HepG2 (cell line): Measurements from ENCODE around the gene GATD1. TPM values are rescaled to one million over a fixed set of nuclear protein-coding genes. Genes with fewer than 3 reads are reported as not detected.

Experiments
- ARNT2 ChIP-seq: sonication (generic); formaldehyde crosslinking; IDR thresholded peaks from 2 replicates; pipeline ENCODE4 v1.8.0; 2022; ENCODE audit warnings: mild to moderate bottlenecking, low read depth, missing genetic modification reagents, moderate library complexity
- DPF2 ChIP-seq: sonication (generic); formaldehyde crosslinking; IDR thresholded peaks from 2 replicates; pipeline ENCODE4 v1.4.0; 2020; ENCODE audit warnings: mild to moderate bottlenecking, low read depth, missing genetic modification reagents, borderline replicate concordance
- HNF4A ChIP-seq: sonication (generic); formaldehyde crosslinking; IDR thresholded peaks from 2 replicates; pipeline ENCODE4 v1.4.0; 2020; ENCODE audit warnings: missing genetic modification reagents
- KMT2B ChIP-seq: IDR thresholded peaks from 2 replicates; pipeline ENCODE4 v1.6.1; 2016; ENCODE audit warnings: missing genetic modification reagents, missing compliant biosample characterization
- PHF8 ChIP-seq: sonication (generic); formaldehyde crosslinking; IDR thresholded peaks from 2 replicates; pipeline ENCODE4 v1.5.0; 2020; ENCODE audit warnings: missing genetic modification reagents
- POLR2AphosphoS2 ChIP-seq: IDR thresholded peaks from 2 replicates; pipeline ENCODE4 v1.6.1; 2011; ENCODE audit warnings: low read depth, low read length, improper control_type of control experiment
- SMAD1 ChIP-seq: sonication (generic); formaldehyde crosslinking; IDR thresholded peaks from 2 replicates; pipeline ENCODE4 v1.4.0; 2020; ENCODE audit warnings: missing genetic modification reagents, low read depth, mild to moderate bottlenecking, borderline replicate concordance
- ZNF263 ChIP-seq: sonication (generic); formaldehyde crosslinking; IDR thresholded peaks from 2 replicates; pipeline ENCODE4 v1.4.0; 2020; ENCODE audit warnings: missing genetic modification reagents
- ZNF460 ChIP-seq: sonication (generic); formaldehyde crosslinking; IDR thresholded peaks from 2 replicates; pipeline ENCODE4 v1.5.1; 2020; ENCODE audit warnings: missing genetic modification reagents, mild to moderate bottlenecking, borderline replicate concordance
- ZSCAN21 ChIP-seq: sonication (generic); formaldehyde crosslinking; IDR thresholded peaks from 2 replicates; pipeline ENCODE4 v1.8.0; 2022; ENCODE audit warnings: mild to moderate bottlenecking, missing genetic modification reagents, moderate library complexity, borderline replicate concordance
- polyA plus RNA-seq, 8 experiments: library from polyadenylated mRNA; depleted of rRNA in 3 of 8; stranded (reverse) in 7 of 8; unstranded in 1 of 8; fragments of >200 nt; fragmentation: Illumina TruSeq in 4 of 8; extraction: Trizol in 4 of 8; gene quantifications; 2 replicates each; pipeline versions ENCODE4 v1.2.1 to v1.2.3, GENCODE V29; 2011 to 2016; ENCODE audit warnings: low read depth in 4 of 8, missing spikeins in 1 of 8, mixed read lengths in 1 of 8; ENCODE audit not compliant: insufficient read depth in 1 of 8
- total RNA-seq, 5 experiments: library from RNA; depleted of rRNA; stranded (reverse); fragments of >200 nt; fragmentation: Illumina TruSeq; extraction: Trizol; gene quantifications; 2 replicates each; pipeline ENCODE4 v1.2.3, GENCODE V29; 2016; ENCODE audit warnings: low read depth in 1 of 5
- TF ChIP-seq, protein P1 (sequence below): IDR thresholded peaks from 2 replicates; pipeline ENCODE4 v1.4.0; 2020; ENCODE audit warnings: mild to moderate bottlenecking, missing genetic modification reagents
- TF ChIP-seq, protein P2 (sequence below): sonication (generic); formaldehyde crosslinking; IDR thresholded peaks from 2 replicates; pipeline ENCODE4 v1.4.0; 2020; ENCODE audit warnings: missing genetic modification reagents
- TF ChIP-seq, protein P3 (sequence below): sonication (generic); formaldehyde crosslinking; IDR thresholded peaks from 2 replicates; pipeline ENCODE4 v1.4.0; 2020; ENCODE audit warnings: mild to moderate bottlenecking, missing genetic modification reagents, borderline replicate concordance
- TF ChIP-seq, protein P4 (sequence below): sonication (generic); formaldehyde crosslinking; IDR thresholded peaks from 2 replicates; pipeline ENCODE4 v1.5.0; 2020; ENCODE audit warnings: missing genetic modification reagents, mild to moderate bottlenecking, borderline replicate concordance

Gene GATD1
- total and polyA plus RNA-seq, 2 of the 13 experiments (the other 11 are each of a cell fraction or from before 2014, with no cell fraction given), result 31.3 to 60.5 TPM

DNA sequence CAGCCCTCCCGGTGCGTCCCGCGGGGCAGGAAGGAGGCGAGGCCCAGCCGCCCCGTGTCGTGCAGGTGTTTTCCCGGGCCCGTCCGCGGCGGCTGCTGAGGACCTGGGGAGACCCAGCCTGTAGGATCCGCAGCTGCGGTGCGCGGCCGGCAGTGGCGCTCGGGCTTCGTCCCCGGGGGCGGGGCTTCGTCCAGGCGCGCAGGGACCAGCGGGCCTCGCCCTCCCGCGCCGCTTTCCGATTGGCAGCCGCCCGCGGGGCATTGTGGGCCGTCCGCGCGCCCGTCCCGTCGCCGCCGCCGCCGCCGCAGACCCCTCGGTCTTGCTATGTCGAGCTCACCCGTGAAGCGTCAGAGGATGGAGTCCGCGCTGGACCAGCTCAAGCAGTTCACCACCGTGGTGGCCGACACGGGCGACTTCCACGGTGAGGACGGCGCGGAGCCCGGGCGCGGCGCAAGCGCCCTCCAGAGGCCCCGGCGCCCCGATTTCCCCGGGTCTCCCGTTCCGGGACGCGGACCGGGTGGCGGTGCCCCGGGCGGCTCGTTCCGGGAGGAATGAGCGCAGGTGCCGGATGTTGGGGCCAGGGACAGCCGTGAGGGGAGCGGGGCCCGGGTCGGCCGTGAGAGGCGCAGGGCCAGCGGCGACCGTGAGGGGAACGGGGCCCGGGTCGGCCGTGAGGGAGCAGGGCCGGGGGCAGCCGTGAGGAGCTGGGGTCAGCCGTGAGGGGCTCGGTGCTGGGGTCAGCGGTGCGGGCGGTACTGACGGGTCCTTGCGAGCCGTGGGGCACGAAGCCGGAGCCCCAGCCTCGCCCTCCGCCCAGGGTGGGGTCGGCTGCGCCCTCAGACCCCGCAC lies 29.9 kb downstream of the GATD1 start, which contains the start of gene TALDO1 (continued):
- TF ChIP-seq, protein P1, sequence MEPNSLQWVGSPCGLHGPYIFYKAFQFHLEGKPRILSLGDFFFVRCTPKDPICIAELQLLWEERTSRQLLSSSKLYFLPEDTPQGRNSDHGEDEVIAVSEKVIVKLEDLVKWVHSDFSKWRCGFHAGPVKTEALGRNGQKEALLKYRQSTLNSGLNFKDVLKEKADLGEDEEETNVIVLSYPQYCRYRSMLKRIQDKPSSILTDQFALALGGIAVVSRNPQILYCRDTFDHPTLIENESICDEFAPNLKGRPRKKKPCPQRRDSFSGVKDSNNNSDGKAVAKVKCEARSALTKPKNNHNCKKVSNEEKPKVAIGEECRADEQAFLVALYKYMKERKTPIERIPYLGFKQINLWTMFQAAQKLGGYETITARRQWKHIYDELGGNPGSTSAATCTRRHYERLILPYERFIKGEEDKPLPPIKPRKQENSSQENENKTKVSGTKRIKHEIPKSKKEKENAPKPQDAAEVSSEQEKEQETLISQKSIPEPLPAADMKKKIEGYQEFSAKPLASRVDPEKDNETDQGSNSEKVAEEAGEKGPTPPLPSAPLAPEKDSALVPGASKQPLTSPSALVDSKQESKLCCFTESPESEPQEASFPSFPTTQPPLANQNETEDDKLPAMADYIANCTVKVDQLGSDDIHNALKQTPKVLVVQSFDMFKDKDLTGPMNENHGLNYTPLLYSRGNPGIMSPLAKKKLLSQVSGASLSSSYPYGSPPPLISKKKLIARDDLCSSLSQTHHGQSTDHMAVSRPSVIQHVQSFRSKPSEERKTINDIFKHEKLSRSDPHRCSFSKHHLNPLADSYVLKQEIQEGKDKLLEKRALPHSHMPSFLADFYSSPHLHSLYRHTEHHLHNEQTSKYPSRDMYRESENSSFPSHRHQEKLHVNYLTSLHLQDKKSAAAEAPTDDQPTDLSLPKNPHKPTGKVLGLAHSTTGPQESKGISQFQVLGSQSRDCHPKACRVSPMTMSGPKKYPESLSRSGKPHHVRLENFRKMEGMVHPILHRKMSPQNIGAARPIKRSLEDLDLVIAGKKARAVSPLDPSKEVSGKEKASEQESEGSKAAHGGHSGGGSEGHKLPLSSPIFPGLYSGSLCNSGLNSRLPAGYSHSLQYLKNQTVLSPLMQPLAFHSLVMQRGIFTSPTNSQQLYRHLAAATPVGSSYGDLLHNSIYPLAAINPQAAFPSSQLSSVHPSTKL, result 0 out of 2 replicates have a peak, but pooled peaks have one; percentile 12
- peak; percentile 95 for TF ChIP-seq PHF8 (CRISPR knock-in tag)
- no peak for TF ChIP-seq DPF2 (CRISPR knock-in tag)
- TF ChIP-seq SMAD1, result 0 out of 2 replicates have a peak, but pooled peaks have one; percentile 34
- TF ChIP-seq ARNT2 (CRISPR knock-in tag), result peak; percentile 92
- no peak for TF ChIP-seq POLR2AphosphoS2
- peak; percentile 54 for TF ChIP-seq KMT2B
- peak; percentile 12; the same call in 1 of the 2 replicates for TF ChIP-seq ZNF263 (CRISPR knock-in tag)
- no peak for TF ChIP-seq HNF4A (CRISPR knock-in tag)
- TF ChIP-seq, protein P2, sequence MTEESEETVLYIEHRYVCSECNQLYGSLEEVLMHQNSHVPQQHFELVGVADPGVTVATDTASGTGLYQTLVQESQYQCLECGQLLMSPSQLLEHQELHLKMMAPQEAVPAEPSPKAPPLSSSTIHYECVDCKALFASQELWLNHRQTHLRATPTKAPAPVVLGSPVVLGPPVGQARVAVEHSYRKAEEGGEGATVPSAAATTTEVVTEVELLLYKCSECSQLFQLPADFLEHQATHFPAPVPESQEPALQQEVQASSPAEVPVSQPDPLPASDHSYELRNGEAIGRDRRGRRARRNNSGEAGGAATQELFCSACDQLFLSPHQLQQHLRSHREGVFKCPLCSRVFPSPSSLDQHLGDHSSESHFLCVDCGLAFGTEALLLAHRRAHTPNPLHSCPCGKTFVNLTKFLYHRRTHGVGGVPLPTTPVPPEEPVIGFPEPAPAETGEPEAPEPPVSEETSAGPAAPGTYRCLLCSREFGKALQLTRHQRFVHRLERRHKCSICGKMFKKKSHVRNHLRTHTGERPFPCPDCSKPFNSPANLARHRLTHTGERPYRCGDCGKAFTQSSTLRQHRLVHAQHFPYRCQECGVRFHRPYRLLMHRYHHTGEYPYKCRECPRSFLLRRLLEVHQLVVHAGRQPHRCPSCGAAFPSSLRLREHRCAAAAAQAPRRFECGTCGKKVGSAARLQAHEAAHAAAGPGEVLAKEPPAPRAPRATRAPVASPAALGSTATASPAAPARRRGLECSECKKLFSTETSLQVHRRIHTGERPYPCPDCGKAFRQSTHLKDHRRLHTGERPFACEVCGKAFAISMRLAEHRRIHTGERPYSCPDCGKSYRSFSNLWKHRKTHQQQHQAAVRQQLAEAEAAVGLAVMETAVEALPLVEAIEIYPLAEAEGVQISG (CRISPR knock-in tag), result peak; percentile 75
- TF ChIP-seq, protein P3, sequence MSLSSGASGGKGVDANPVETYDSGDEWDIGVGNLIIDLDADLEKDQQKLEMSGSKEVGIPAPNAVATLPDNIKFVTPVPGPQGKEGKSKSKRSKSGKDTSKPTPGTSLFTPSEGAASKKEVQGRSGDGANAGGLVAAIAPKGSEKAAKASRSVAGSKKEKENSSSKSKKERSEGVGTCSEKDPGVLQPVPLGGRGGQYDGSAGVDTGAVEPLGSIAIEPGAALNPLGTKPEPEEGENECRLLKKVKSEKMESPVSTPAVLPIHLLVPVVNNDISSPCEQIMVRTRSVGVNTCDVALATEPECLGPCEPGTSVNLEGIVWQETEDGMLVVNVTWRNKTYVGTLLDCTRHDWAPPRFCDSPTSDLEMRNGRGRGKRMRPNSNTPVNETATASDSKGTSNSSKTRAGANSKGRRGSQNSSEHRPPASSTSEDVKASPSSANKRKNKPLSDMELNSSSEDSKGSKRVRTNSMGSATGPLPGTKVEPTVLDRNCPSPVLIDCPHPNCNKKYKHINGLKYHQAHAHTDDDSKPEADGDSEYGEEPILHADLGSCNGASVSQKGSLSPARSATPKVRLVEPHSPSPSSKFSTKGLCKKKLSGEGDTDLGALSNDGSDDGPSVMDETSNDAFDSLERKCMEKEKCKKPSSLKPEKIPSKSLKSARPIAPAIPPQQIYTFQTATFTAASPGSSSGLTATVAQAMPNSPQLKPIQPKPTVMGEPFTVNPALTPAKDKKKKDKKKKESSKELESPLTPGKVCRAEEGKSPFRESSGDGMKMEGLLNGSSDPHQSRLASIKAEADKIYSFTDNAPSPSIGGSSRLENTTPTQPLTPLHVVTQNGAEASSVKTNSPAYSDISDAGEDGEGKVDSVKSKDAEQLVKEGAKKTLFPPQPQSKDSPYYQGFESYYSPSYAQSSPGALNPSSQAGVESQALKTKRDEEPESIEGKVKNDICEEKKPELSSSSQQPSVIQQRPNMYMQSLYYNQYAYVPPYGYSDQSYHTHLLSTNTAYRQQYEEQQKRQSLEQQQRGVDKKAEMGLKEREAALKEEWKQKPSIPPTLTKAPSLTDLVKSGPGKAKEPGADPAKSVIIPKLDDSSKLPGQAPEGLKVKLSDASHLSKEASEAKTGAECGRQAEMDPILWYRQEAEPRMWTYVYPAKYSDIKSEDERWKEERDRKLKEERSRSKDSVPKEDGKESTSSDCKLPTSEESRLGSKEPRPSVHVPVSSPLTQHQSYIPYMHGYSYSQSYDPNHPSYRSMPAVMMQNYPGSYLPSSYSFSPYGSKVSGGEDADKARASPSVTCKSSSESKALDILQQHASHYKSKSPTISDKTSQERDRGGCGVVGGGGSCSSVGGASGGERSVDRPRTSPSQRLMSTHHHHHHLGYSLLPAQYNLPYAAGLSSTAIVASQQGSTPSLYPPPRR (CRISPR knock-in tag), result peak; percentile 35; the same call in 1 of the 2 replicates
- TF ChIP-seq ZSCAN21 (CRISPR knock-in tag), result peak; percentile 37; the same call in 1 of the 2 replicates
- no peak for TF ChIP-seq ZNF460 (CRISPR knock-in tag)
- TF ChIP-seq, protein P4, sequence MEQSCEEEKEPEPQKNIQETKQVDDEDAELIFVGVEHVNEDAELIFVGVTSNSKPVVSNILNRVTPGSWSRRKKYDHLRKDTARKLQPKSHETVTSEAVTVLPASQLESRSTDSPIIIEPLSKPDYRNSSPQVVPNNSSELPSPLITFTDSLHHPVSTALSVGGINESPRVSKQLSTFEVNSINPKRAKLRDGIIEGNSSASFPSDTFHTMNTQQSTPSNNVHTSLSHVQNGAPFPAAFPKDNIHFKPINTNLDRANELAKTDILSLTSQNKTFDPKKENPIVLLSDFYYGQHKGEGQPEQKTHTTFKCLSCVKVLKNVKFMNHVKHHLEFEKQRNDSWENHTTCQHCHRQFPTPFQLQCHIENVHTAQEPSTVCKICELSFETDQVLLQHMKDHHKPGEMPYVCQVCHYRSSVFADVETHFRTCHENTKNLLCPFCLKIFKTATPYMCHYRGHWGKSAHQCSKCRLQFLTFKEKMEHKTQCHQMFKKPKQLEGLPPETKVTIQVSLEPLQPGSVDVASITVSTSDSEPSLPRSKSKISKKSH (CRISPR knock-in tag), result 0 out of 2 replicates have a peak, but pooled peaks have one; percentile 27
